CD4-positive, alpha-beta T cell treated with Interleukin-17A for 4 hours (primary cell): Measurements from ENCODE around the gene LAPTM5.
A peak's percentile ranks its signal among the peaks of the same experiment; 100 is the strongest.

ENCODE experiments used
- DNase-seq: peaks from one replicate; pipeline ENCODE4 v3.0.0-alpha.2; 2020; ENCODE audit warnings: mixed read lengths

Gene LAPTM5

DNA sequence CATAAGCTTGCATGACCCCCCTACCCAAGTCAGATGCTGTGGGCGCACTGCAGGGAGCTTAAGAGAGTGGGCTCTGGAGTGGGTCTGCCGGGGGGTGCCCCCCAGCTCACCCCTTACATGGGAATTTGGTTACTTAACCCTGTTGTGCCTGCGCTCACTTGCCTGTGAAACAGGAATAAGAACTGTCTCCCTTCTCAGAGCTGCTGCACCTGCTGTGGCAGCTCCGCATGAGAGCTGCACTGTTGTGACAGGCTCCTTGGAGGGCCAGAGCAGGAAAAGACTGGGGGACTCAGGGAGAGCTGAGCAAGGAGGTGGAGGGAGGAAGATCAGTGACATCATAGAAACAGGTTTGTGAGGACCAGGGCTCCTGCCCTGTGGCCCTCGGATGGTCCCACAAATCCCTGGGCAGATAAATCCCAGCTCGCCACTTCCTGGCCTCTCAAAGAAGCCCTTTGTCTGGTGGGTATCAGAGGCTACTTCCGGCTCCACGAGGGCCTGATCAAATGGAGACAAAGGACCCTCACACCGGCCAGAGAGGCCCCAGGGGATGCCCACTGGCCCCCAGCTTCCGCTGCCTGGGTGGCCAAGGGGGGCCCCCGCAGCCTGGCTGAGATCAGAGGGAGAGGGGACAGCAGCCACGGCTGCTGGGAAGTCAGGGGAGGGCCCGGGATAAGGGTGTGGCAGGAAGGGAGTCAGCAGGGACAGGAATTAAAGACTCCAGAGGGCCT is 28.9 kb upstream of the LAPTM5 start:
- DNase-seq = no peak

DNA sequence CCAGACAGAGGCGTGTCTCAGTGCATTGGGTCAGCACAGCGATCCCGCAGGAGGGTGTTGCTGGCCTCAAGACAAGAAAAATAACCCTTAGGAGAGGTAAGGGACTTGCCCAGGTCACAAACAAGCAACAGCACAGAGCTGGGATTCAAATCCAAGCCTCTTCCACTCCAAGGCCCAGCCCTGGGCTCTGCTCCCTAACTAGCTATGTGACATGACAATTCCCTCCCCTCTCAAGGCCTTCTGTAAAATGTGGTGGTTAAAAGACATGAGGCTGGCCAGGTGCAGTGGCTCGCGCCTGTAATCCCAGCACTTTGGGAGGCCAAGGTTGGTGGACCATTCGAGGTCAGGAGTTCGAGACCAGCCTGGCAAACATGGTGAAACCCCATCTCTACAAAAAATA is 28.1 kb upstream of the LAPTM5 start:
- no peak for DNase-seq

GRCh38 chr1:30785181-30785580 is 27.6 kb upstream of the LAPTM5 start:
- no peak for DNase-seq

DNA sequence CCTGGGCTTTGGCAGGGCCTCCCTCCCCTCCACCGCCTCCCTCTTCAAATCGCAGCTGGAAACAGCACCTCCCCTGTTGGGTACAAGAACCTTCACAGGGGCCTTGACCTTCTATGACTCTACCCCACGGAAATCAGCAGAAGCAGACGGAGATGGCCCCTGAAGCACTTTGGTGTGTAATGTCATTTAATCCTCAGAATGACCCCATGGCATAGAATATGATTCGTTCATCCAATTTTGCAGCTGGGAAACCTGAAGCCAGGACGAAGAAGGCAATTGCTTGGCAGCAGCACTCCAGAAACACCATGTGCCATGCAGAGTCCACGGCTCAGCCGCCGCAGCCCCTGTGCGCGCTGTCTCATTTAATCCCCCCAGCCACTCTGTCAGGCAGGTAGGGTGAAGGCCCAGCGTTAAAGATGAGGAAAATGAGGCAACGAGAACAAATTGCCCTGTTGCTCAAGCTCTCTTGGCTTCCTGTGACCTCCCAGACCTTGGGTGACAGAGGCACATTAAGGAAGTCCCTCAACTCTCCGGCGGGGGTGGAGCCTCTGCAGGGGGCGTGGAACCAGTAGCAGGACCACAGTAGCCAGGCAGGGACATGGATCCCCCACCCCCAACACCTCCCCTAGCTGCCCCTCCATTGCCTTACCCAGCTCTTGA is 25.8 kb upstream of the LAPTM5 start:
- DNase-seq = no peak

DNA sequence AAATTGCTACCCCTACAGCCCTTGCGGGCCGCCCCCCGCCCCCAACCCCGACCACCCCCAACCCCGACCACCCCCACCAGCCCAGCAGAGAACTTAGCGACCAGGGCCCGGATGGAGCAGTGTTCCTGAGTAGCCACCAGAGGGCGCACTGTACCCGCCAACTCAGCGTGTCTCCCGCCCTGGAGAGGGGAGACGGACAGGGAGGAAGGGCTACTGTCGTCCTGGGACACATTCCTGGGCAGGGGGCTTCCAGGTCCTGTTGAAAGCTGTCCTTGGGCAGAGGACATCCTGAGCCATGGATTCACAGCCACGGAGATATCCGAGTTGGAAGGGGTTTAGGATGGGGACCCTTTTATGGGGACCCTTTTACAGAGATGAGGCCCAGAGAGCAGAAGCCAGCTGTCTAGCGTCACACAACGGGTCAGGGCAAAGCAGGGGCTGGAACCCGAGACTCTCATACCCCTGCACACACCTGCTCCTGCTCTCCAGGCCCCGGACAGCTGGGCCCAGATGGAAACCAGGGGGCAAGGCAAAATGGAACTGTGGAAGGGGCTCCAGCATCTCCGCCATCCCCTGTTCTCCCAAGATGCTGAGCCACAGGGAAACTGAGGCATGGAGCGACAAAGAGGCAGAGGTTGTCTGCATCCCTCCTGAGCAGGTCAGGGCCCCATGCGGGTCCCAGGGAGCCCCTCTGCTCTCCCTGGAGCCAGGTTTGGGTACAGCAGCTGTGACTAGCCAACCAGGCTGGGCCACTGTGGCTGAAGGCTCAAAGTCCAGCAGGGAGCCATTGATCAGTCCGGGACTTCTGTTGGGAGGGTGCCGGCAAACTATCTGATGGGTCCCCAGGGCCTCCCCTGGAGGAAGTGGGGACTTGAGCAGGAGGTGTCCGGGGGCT is 25.0 kb upstream of the LAPTM5 start:
- DNase-seq = peak; percentile 81

- DNase-seq = no peak
Measured at GRCh38 chr1:30781906-30782305, 24.3 kb upstream of the LAPTM5 start.

DNA sequence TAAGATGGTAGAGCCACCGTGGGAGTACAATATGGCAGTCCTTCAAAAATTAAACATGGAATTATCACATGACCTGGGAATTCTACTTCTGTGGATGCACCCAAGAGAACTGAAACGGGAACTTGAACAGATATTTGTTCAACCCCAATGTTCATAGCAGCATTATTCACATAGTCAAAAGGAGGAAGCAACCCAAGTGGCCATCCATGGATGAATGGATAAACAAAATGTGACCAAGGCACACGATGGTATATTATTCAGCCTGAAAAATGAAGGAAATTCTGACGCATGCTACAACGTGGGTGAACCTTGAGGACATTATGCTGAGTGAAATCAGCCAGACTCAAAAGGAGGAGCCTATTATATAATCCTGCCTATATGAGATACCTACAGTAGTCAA is 22.8 kb upstream of the LAPTM5 start:
- no peak for DNase-seq

- peak; percentile 93 for DNase-seq
Measured at GRCh38 chr1:30779294-30780071, 21.9 kb upstream of the LAPTM5 start.

GRCh38 chr1:30778979-30779293 is 21.4 kb upstream of the LAPTM5 start:
- no peak for DNase-seq

GRCh38 chr1:30778154-30778978 is 20.8 kb upstream of the LAPTM5 start:
- peak; percentile 56 for DNase-seq

GRCh38 chr1:30777904-30778153 is 20.3 kb upstream of the LAPTM5 start:
- no peak for DNase-seq

DNA sequence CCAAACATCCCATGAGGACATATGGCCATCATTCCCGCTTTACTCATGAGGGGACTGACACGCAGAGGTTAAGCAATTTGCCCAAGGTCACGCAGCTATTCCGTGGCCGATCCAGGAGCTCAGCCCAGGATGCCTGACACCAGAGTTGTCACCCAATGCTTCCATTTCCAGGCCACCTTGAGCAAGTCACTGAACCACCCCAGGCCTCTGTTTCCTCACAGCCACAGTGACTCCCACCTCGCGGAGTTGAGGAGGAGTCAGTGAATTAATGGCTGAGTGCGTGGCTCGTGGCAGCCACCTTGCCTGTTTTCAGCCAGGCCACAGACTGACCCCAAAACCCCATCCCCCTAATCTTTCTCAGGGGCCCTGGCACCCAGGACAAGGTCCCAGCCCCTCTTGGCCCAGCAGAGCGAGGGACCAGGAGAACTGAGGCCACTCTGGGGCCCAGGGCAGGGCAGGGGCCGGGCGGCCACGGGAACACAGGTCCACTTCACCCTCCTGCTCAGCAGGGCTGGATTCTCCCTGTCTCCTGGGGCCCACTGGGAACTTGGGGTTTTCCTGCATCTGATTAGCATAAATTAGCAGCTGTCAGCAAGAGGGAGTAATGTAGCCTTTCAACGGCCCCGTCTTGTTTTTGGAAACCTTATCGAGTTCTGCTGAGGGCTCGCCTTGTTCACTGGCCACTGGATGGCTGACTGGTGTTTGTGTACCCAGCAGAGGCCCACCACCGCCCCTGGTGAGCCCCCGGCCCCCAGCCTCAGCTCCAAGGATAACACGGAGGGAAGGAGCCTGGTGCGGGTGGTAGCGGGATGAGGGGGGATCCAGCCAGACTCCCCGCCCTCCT is 19.7 kb upstream of the LAPTM5 start:
- no peak for DNase-seq

- no peak for DNase-seq
Measured at GRCh38 chr1:30776097-30777059, 18.8 kb upstream of the LAPTM5 start.

- no peak for DNase-seq
Measured at GRCh38 chr1:30775433-30775975, 17.9 kb upstream of the LAPTM5 start.

DNA sequence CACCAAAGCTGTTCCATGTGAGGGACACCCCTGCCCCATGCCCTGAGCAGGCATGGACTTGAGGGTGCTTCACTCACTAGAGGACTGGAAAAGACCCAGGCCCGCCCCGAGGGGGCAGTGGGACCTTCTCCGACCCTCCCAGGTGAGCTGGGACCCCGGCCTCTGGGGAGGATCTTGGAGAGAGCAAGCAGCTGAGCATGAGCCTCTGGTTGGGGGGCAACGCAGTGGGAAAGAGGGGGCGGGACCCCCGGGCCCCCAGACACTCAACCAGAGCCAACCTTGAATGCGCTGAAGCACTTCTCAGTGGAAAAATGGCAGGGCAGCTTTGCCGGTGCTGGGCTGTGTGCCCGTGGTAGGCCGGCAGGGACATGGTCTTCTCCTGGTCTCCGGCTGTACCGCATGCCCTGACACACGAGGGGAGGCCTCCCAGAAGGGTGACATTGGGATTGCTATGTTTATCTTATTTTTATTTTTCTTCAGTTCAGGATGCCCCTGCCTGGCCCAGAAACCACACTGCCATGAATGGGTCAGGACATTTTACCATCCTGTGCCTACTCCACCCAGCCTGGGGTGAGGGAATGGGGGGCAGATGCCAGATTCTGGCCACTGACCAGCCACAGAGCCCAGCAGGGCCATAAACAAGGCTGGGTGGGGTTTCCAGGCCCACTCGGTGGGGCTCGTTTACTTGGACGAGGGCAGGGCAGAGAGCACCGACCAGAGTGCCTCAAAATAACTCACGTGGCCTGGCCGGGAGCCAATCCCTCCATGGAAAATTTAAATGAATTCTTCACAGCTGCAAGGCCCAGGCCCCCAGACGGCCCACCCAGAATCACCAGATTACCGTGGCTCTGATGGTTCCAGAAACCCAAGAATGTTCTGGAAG is 17.2 kb upstream of the LAPTM5 start:
- DNase-seq = no peak

DNA sequence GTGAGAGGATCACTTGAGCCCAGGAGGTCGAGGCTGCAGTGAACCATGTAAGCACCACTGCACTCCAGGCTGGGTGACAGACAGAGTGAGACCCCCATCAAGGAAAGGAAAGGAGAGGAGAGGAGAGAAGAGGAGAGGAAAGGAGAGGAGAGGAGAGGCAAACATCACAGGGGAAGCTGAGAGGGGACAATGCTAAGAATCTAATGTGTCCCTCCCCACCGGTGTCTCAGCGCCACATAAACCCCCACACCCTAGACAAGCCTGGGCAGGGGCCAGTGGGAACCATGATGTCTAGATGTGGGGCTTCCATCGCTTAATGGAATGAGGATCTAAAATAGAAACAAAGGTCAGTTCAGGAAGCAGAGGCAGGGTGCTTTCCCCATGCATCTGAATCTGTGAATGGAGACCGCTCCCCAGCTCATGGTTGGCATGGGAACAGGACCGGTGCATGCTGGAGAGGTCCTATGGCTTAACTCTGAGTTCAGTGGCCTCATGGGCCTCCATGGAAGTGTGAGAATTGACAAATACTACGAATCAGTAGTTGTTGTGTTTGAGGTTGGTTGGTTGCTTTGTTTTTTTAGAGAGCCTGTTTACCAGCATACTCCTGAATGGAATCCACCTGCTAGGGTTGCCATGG is 16.3 kb upstream of the LAPTM5 start:
- DNase-seq = no peak

DNA sequence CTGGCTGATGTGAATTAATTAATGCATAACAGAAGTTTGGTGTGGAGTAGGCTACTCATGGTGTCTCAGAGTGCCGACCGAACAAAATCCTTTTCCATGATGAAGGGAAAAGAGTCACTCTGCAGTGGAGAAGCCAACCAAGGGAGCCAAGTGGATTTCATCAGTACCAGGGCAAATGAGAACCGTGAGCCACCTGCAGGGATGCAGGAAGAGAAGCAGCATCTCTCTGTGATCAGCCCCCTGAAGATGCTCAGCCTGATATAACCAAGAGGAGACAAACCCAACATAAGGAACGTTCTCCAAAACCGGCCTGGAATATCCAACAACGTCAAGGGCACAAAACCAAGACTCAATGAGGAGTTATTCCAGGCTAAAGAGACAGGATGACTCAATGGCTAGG is 13.4 kb upstream of the LAPTM5 start:
- DNase-seq = no peak

- no peak for DNase-seq
Measured at GRCh38 chr1:30770150-30770549, 12.6 kb upstream of the LAPTM5 start.
